Suprapubic skin (tissue), 4 donors: Measurements from ENCODE around the gene BDKRB2.

Experiments used
- POLR2A ChIP-seq, 2 donors: fragments of 450-650 bp; IDR thresholded peaks; one replicate each; pipeline ENCODE4 v1.6.1; 2017; ENCODE audit warnings: antibody characterized with exemption in 2 of 2, mild to moderate bottlenecking in 2 of 2, moderate library complexity in 2 of 2
- POLR2AphosphoS5 ChIP-seq, 3 donors: sonication (generic); formaldehyde crosslinking; IDR thresholded peaks; one replicate each; pipeline ENCODE4 v1.6.1; 2017; ENCODE audit warnings: antibody characterized with exemption in 3 of 3
- TF ChIP-seq, protein P1 (sequence below), 2 donors: fragments of 200-600 bp in 1 of 2; fragments of 450-650 bp in 1 of 2; sonication (generic) in 1 of 2; IDR thresholded peaks; one replicate each; pipeline ENCODE4 v1.5.1; 2016 to 2019; ENCODE audit warnings: antibody characterized with exemption in 2 of 2, mild to moderate bottlenecking in 1 of 2, moderate library complexity in 1 of 2

DNA sequence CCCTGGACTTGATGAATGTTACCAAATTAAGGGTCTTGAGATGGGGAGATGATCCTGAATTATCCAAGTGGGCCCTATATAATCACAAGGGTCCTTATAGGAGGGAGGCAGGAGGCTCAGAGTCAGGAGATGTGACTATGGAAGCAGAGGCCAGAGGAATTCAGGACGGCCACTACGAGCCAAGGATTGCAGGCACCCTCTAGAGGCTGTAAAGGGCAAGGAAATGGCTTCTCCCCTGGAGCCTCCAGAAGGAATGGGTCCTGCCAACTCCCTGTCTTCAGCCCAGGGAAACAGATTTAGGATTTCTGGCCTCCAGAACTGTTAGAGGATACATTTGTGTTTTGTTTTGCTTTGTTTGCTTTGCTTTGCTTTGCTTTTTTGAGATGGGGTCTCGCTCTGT, 60.2 kb downstream of the BDKRB2 start:
- TF ChIP-seq, protein P1, sequence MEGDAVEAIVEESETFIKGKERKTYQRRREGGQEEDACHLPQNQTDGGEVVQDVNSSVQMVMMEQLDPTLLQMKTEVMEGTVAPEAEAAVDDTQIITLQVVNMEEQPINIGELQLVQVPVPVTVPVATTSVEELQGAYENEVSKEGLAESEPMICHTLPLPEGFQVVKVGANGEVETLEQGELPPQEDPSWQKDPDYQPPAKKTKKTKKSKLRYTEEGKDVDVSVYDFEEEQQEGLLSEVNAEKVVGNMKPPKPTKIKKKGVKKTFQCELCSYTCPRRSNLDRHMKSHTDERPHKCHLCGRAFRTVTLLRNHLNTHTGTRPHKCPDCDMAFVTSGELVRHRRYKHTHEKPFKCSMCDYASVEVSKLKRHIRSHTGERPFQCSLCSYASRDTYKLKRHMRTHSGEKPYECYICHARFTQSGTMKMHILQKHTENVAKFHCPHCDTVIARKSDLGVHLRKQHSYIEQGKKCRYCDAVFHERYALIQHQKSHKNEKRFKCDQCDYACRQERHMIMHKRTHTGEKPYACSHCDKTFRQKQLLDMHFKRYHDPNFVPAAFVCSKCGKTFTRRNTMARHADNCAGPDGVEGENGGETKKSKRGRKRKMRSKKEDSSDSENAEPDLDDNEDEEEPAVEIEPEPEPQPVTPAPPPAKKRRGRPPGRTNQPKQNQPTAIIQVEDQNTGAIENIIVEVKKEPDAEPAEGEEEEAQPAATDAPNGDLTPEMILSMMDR (IDR thresholded peaks at IDR 0.05), result no peak
- no peak for TF ChIP-seq POLR2AphosphoS5 (IDR thresholded peaks at IDR 0.05)
- TF ChIP-seq POLR2A (IDR thresholded peaks at IDR 0.05), result no peak
